ENCODE data around the gene RTL10.

- TF ChIP-seq CTCF (IDR thresholded peaks at IDR 0.05) (no peak), POLR2AphosphoS5 (IDR thresholded peaks at IDR 0.05; ENCODE audit: insufficient read depth in 1 of 2, low read depth in 1 of 2) (no peak)
Measured at GRCh38 chr22:19852177-19852781, 2.4 kb downstream of the RTL10 start.
